DND-41 (cell line): ENCODE data around the gene CCDC192.

ENCODE experiments used
- ATAC-seq: fragments of 200-7000 bp; cut with Tn5 transposase; 3 replicates; pipeline ENCODE4 v1.9.1; 2021; ENCODE audit warnings: low read depth; ENCODE audit not compliant: insufficient read depth
- DNase-seq: peaks from one replicate; pipeline ENCODE4 v3.0.0-alpha.2; 2020
- H2AFZ ChIP-seq: 2 replicates; pipeline ENCODE4 v1.6.0; 2012; ENCODE audit warnings: low read depth, low read length
- H3K27ac ChIP-seq: 2 replicates; pipeline ENCODE4 v1.5.1; 2012; ENCODE audit warnings: low read length, inconsistent platforms
- H3K27me3 ChIP-seq: fragments of 200-600 bp; sonication (generic); 2 replicates; pipeline ENCODE4 v1.6.0; 2012; ENCODE audit warnings: low read length, mild to moderate bottlenecking, inconsistent platforms; ENCODE audit not compliant: insufficient read depth, poor library complexity
- H3K36me3 ChIP-seq: 2 replicates; pipeline ENCODE4 v1.5.1; 2012; ENCODE audit warnings: low read length, inconsistent platforms; ENCODE audit not compliant: insufficient read depth
- H3K4me1 ChIP-seq: 2 replicates; pipeline ENCODE4 v1.5.1; 2012; ENCODE audit warnings: mild to moderate bottlenecking, low read length; ENCODE audit not compliant: insufficient read depth
- H3K4me2 ChIP-seq: 2 replicates; pipeline ENCODE4 v1.6.0; 2012; ENCODE audit warnings: mild to moderate bottlenecking, moderate library complexity, low read length, inconsistent platforms; ENCODE audit not compliant: insufficient read depth
- H3K4me3 ChIP-seq, 2 experiments: fragments of 200-600 bp in 1 of 2; shearing (Covaris generic) in 1 of 2; 2 replicates each; pipeline ENCODE4 v1.5.1; 2012 to 2016; ENCODE audit warnings: inconsistent platforms in 2 of 2, low read length in 2 of 2, mild to moderate bottlenecking in 2 of 2, low read depth in 1 of 2, moderate library complexity in 1 of 2
- H3K79me2 ChIP-seq: 2 replicates; pipeline ENCODE4 v1.6.0; 2012; ENCODE audit warnings: low read length, inconsistent platforms; ENCODE audit not compliant: insufficient read depth
- H3K9ac ChIP-seq: 2 replicates; pipeline ENCODE4 v1.6.0; 2012; ENCODE audit warnings: low read depth, mild to moderate bottlenecking, inconsistent platforms, low read length, moderate library complexity
- H3K9me3 ChIP-seq: 2 replicates; pipeline ENCODE4 v1.5.1; 2012; ENCODE audit warnings: low read length, moderate library complexity, mild to moderate bottlenecking, inconsistent platforms; ENCODE audit not compliant: insufficient read depth, severe bottlenecking
- H4K20me1 ChIP-seq: 2 replicates; pipeline ENCODE4 v1.6.0; 2012; ENCODE audit warnings: low read length; ENCODE audit not compliant: insufficient read depth
- CTCF ChIP-seq: IDR thresholded peaks from 2 replicates; pipeline ENCODE4 v1.5.1; 2012; ENCODE audit warnings: borderline replicate concordance, low read length, moderate library complexity, mild to moderate bottlenecking; ENCODE audit not compliant: poor library complexity, severe bottlenecking; ENCODE audit errors: extremely low read depth
- EZH2 ChIP-seq: IDR thresholded peaks from 3 replicates; pipeline ENCODE4 v1.6.1; 2012; ENCODE audit warnings: borderline replicate concordance, low read depth, mild to moderate bottlenecking, moderate library complexity, low read length, inconsistent platforms; ENCODE audit not compliant: severe bottlenecking

CCDC192 gene

DNA sequence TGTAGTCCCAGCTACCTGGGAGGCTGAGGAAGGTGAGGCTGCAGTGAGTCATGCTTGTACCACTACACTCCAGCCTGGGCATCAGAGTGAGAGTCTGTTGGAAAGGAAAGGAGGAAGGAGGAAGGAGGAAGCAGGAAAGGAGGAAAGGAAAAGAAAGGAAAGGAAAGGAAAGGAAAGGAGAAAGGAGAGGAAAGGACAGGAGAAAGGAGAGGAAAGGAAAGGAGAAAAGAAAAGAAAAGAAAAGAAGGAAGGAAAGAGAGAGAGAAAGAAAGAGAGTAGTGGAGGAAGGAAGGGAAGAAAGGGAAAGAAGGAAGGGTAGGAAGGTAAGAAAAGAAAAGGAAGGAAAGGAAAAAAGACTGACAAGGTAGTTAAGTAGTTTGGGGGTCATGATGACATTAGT lies 217.7 kb downstream of the CCDC192 start:
- TF ChIP-seq EZH2 (no peak), CTCF (no peak)
- H3K4me1 ChIP-seq: no peaks in the 10 kb centered on the region
- no peak overlapping the region for H3K27ac ChIP-seq
- DNase-seq (no peak), ATAC-seq (no peak)
- H3K36me3 ChIP-seq: no peaks in the 10 kb centered on the region
- no peaks in the 10 kb centered on the region for H3K9me3 ChIP-seq
- no peak overlapping the region for H3K4me3 ChIP-seq
- no peaks in the 10 kb centered on the region for H4K20me1 ChIP-seq
- no peaks in the 10 kb centered on the region for H3K79me2 ChIP-seq
- H3K9ac ChIP-seq: no peak overlapping the region
- no peak overlapping the region for H3K4me2 ChIP-seq
- H2AFZ ChIP-seq: no peak overlapping the region
- no peaks in the 10 kb centered on the region for H3K27me3 ChIP-seq

GRCh38 chr5:127922603-127923002 lies 219.4 kb downstream of the CCDC192 start:
- H3K27me3 ChIP-seq: no peaks in the 10 kb centered on the region
- H2AFZ ChIP-seq: no peak overlapping the region
- no peak overlapping the region for H3K4me3 ChIP-seq
- TF ChIP-seq EZH2: no peak
- no peak for TF ChIP-seq CTCF
- no peak overlapping the region for H3K4me2 ChIP-seq
- ATAC-seq: no peak
- no peaks in the 10 kb centered on the region for H3K9me3 ChIP-seq
- H3K4me1 ChIP-seq: no peaks in the 10 kb centered on the region
- no peak for DNase-seq
- H3K36me3 ChIP-seq: no peaks in the 10 kb centered on the region
- no peak overlapping the region for H3K9ac ChIP-seq
- no peaks in the 10 kb centered on the region for H3K79me2 ChIP-seq
- H4K20me1 ChIP-seq: no peaks in the 10 kb centered on the region
- H3K27ac ChIP-seq: no peak overlapping the region

- Histone ChIP-seq H3K9me3 (no peaks in the 10 kb centered on the region), H3K27ac (no peak overlapping the region), H3K79me2 (no peaks in the 10 kb centered on the region), H3K4me1 (no peaks in the 10 kb centered on the region), H2AFZ (no peak overlapping the region), H3K9ac (no peak overlapping the region), H4K20me1 (no peaks in the 10 kb centered on the region), H3K36me3 (no peaks in the 10 kb centered on the region), H3K27me3 (no peaks in the 10 kb centered on the region), H3K4me3 (no peak overlapping the region), H3K4me2 (no peak overlapping the region)
- ATAC-seq (no peak), DNase-seq (no peak)
- no peak for TF ChIP-seq EZH2
- TF ChIP-seq CTCF: no peak
These were observed 220.8 kb downstream of the CCDC192 start for GRCh38 chr5:127923804-127924570.

DNA sequence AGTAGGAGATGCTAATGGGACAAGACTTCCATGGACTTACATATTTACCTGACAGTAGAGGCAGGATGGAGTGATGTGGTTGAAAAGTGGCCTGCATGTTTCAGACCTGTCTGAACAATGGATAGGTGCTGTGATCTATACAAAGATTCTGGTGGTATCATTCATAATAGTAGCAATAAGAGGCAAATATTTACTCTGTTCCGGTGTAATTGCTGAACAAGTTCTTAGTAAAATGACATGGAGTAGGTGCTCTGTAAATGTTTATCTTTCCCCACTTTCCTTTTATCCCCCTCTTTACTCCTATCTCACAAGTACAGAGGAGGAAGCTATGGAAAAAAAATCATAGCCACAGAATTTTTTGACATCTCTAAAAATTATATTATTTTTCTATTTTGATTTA lies 221.4 kb downstream of the CCDC192 start:
- Histone ChIP-seq H3K27me3 (no peaks in the 10 kb centered on the region), H3K36me3 (no peaks in the 10 kb centered on the region), H3K4me1 (no peaks in the 10 kb centered on the region), H3K4me3 (no peak overlapping the region), H2AFZ (no peak overlapping the region), H3K9me3 (no peaks in the 10 kb centered on the region), H3K79me2 (no peaks in the 10 kb centered on the region), H3K4me2 (no peak overlapping the region), H3K27ac (no peak overlapping the region), H3K9ac (no peak overlapping the region), H4K20me1 (no peaks in the 10 kb centered on the region)
- DNase-seq: no peak
- ATAC-seq: no peak
- TF ChIP-seq CTCF (no peak), EZH2 (no peak)
